K562 (cell line): Measurements from ENCODE around the gene ECE2. TPM values are rescaled to one million over a fixed set of nuclear protein-coding genes. Genes with fewer than 3 reads are reported as not detected.
A peak's percentile ranks its signal among the peaks of the same experiment; 100 is the strongest.

Source experiments
- ATAC-seq: fragments of 200-7000 bp; cut with Tn5 transposase; 3 replicates; pipeline ENCODE4 v1.9.1; 2020; ENCODE audit warnings: moderate library complexity
- BruUV-seq: library from RNA; stranded (reverse); fragments of 400-500 nt; replicated peaks from 2 replicates; lab custom pipeline; 2021; lab: Mats Ljungman, UMichigan
- CTCF ChIA-PET: fragments of 300-600 bp; formaldehyde crosslinking; extraction: SDS; loops from one replicate; lab custom pipeline; 2021; ENCODE audit warnings: low intra/inter-chr PET ratio; lab: Yijun Ruan, JAX
- POLR2A ChIA-PET: fragments of 300-600, 350-650 bp; sonication (Branson Sonifier 250); formaldehyde crosslinking; extraction: SDS; loops from one replicate; lab custom pipeline; 2021; ENCODE audit warnings: antibody characterized with exemption, inconsistent platforms; lab: Yijun Ruan, JAX
- DNase-seq, 4 experiments: peaks; one replicate each; pipeline versions ENCODE4 v3.0.0 to v3.0.0-alpha.2; 2011 to 2018; ENCODE audit warnings: low spot score in 3 of 4, mixed read lengths in 3 of 4; ENCODE audit errors: extremely low read depth in 1 of 4
- FAIRE-seq: peaks from 2 replicates; lab custom pipeline; 2011; peaks lifted over from hg19 to GRCh38; lab: Jason Lieb, UNC
- H2AFZ ChIP-seq: 2 replicates; pipeline ENCODE4 v1.6.0; 2011; ENCODE audit warnings: low read depth, low read length, control low read depth, inconsistent platforms
- H3K27ac ChIP-seq: fragments of 200-600 bp; 3 replicates; pipeline ENCODE4 v1.8.0; 2011; ENCODE audit warnings: low read depth, mild to moderate bottlenecking, control low read depth, inconsistent platforms, low read length, moderate library complexity, mixed read lengths; ENCODE audit errors: extremely low read depth
- H3K27me3 ChIP-seq, 2 experiments: fragments of 300-600 bp in 1 of 2; 2 replicates in 1 of 2; 3 replicates in 1 of 2; pipeline versions ENCODE4 v1.6.0 to v1.8.0; 2011; ENCODE audit warnings: inconsistent platforms in 2 of 2, low read length in 2 of 2, mild to moderate bottlenecking in 1 of 2, mixed read lengths in 1 of 2, moderate library complexity in 1 of 2; ENCODE audit not compliant: control insufficient read depth in 2 of 2, insufficient read depth in 2 of 2
- H3K36me3 ChIP-seq: fragments of 300-600 bp; 3 replicates; pipeline ENCODE4 v1.8.0; 2011; ENCODE audit warnings: mild to moderate bottlenecking, low read length, inconsistent platforms; ENCODE audit not compliant: control insufficient read depth, insufficient read depth
- H3K4me1 ChIP-seq, 2 experiments: fragments of 200-600 bp in 1 of 2; replicated peaks in 1 of 2; 2 replicates in 1 of 2; 3 replicates in 1 of 2; pipeline versions ENCODE4 v1.5.1 to v1.8.0; 2011; ENCODE audit warnings: inconsistent platforms in 2 of 2, low read length in 2 of 2, mild to moderate bottlenecking in 1 of 2, mixed read lengths in 1 of 2, moderate library complexity in 1 of 2; ENCODE audit not compliant: control insufficient read depth in 2 of 2, insufficient read depth in 2 of 2
- H3K4me2 ChIP-seq: 2 replicates; pipeline ENCODE4 v1.6.1; 2011; ENCODE audit warnings: low read length, control low read depth, inconsistent platforms, mixed read lengths; ENCODE audit not compliant: insufficient read depth
- H3K4me3 ChIP-seq: fragments of 200-600 bp; sonication (generic), shearing (Covaris generic); 2 replicates; pipeline ENCODE4 v1.5.1; 2016; ENCODE audit warnings: control low read depth, inconsistent platforms
- H3K79me2 ChIP-seq: fragments of 200-600 bp; 3 replicates; pipeline ENCODE4 v1.8.0; 2011; ENCODE audit warnings: low read length, inconsistent platforms; ENCODE audit not compliant: control insufficient read depth, insufficient read depth
- H3K9ac ChIP-seq, 2 experiments: 2 replicates each; pipeline versions ENCODE4 v1.6.0 to v1.6.1; 2011; ENCODE audit warnings: low read depth in 2 of 2, low read length in 2 of 2, control low read depth in 1 of 2, inconsistent platforms in 1 of 2, mild to moderate bottlenecking in 1 of 2, mixed read lengths in 1 of 2; ENCODE audit not compliant: insufficient read depth in 1 of 2
- H3K9me1 ChIP-seq: one replicate; pipeline ENCODE4 v1.6.0; 2011; ENCODE audit warnings: inconsistent platforms, mild to moderate bottlenecking, low read length, moderate library complexity; ENCODE audit not compliant: control insufficient read depth, insufficient read depth
- H3K9me3 ChIP-seq: replicated peaks from 2 replicates; pipeline ENCODE4 v1.5.1; 2011; ENCODE audit warnings: low read depth, low read length, inconsistent platforms; ENCODE audit not compliant: control insufficient read depth, insufficient read depth
- H4K20me1 ChIP-seq: replicated peaks from 2 replicates; pipeline ENCODE4 v1.6.1; 2011; ENCODE audit warnings: low read length, inconsistent platforms, mixed read lengths; ENCODE audit not compliant: control insufficient read depth, insufficient read depth
- POLR2G ChIP-seq: fragments of 200-400 bp; formaldehyde crosslinking; IDR thresholded peaks from 2 replicates; pipeline ENCODE4 v1.6.1; 2017; ENCODE audit warnings: low read depth, mild to moderate bottlenecking, antibody characterized with exemption, low read length, moderate library complexity
- RBFOX2 ChIP-seq: fragments of 200-400 bp; formaldehyde crosslinking; IDR thresholded peaks from 2 replicates; pipeline ENCODE4 v1.6.1; 2017; ENCODE audit warnings: low read depth, mild to moderate bottlenecking, low read length, moderate library complexity
- RBM22 ChIP-seq: fragments of 200-400 bp; formaldehyde crosslinking; IDR thresholded peaks from 2 replicates; pipeline ENCODE4 v1.6.1; 2018; ENCODE audit warnings: low read length, low read depth; ENCODE audit not compliant: poor library complexity, severe bottlenecking
- WGBS: fragments of 100-300 bp; shearing (Covaris generic); methylation state at CpG from one replicate; pipeline ENCODE4 v1.1.6; 2016; ENCODE audit warnings: low coverage, mixed read lengths; ENCODE audit not compliant: insufficient coverage; ENCODE audit errors: missing lambda C conversion rate; 5-methylcytosine and 5-hydroxymethylcytosine counted together
- in situ Hi-C: fragments of 300-500 bp; cut with MboI; formaldehyde crosslinking; loops from 4 replicates; pipeline ENCODE4 v1.15.0; 2018; ENCODE audit warnings: inconsistent platforms, mixed read lengths
- intact Hi-C: fragments of 100-400 bp; cut with micrococcal nuclease; formaldehyde crosslinking; loops from 2 replicates; pipeline ENCODE4 v1.14.2; 2022
- polyA plus RNA-seq, 8 experiments: library from polyadenylated mRNA; depleted of rRNA in 4 of 8; stranded (reverse) in 5 of 8; unstranded in 3 of 8; fragments of >200 nt; fragmentation: Nextera tagmentation in 2 of 8; fragmentation: Illumina TruSeq in 1 of 8; extraction: Ambion mirVana in 2 of 8; extraction: Trizol in 1 of 8; gene quantifications; 2 replicates each; pipeline versions ENCODE4 v1.2.1 to v1.2.3, GENCODE V29; 2011 to 2014; ENCODE audit warnings: inconsistent platforms in 1 of 8, missing spikeins in 1 of 8
- total RNA-seq, 7 experiments: library from RNA; depleted of rRNA in 6 of 7; stranded (reverse); fragments of >200 nt in 6 of 7; fragmentation: Illumina TruSeq in 2 of 7; extraction: Trizol in 2 of 7; gene quantifications; 2 replicates each; pipeline versions ENCODE4 v1.2.1 to v1.2.3, GENCODE V29; 2011 to 2021; ENCODE audit warnings: low replicate concordance in 1 of 7
- TF ChIP-seq, protein P1 (sequence below): fragments of 250-450 bp; sonication (Bioruptor Pico); IDR thresholded peaks from 2 replicates; pipeline ENCODE4 v1.9.0; 2021; ENCODE audit warnings: mild to moderate bottlenecking

The ECE2 gene
- total and polyA plus RNA-seq, 9 of the 15 experiments (the other 6 are each of a cell fraction or from before 2014, with no cell fraction given): not detected

GRCh38 chr3:184322731-184323487 is 47.1 kb downstream of the ECE2 start:
- intact Hi-C loops: no loop called here
- FAIRE-seq: no peak
- Histone ChIP-seq H4K20me1 (peaks cover 29% of the 10 kb centered on the region), H3K9me1 (peaks cover 3% of the 10 kb centered on the region), H3K4me3 (no peak overlapping the region), H3K36me3 (peaks cover 99% of the 10 kb centered on the region), H3K27ac (no peak overlapping the region), H3K4me1 (peaks cover 0 to 17% of the 10 kb centered on the region in 2 experiments; a peak in 4 of 5 replicates), H3K4me2 (no peak overlapping the region), H3K9me3 (no peaks in the 10 kb centered on the region), H3K79me2 (peaks cover 70% of the 10 kb centered on the region), H3K9ac (peak overlapping the region in 1 of 2 experiments; percentile 16; a peak in 1 of 4 replicates), H3K27me3 (no peaks in the 10 kb centered on the region), H2AFZ (no peak overlapping the region)
- no peak for DNase-seq
- no TSS peak for BruUV-seq
- in situ Hi-C loops: no loop called here
- POLR2A ChIA-PET: no interaction called here
- TF ChIP-seq RBM22 (peak; percentile 71), POLR2G (peak; percentile 66), RBFOX2 (peak; percentile 73)
- TF ChIP-seq, protein P1, sequence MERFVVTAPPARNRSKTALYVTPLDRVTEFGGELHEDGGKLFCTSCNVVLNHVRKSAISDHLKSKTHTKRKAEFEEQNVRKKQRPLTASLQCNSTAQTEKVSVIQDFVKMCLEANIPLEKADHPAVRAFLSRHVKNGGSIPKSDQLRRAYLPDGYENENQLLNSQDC (CRISPR knock-in tag): no peak
- ATAC-seq: no peak
- WGBS: 93% methylated on average over 16 of the region's 20 CpGs
- CTCF ChIA-PET: no interaction called here
